Stimulated activated CD8-positive, alpha-beta memory T cell treated with anti-CD3 and anti-CD28 coated beads, Interleukin-7, amount 100 ng/mL, for 4 hours (primary cell): ENCODE data around the gene NPM1.

Source experiments
- DNase-seq, 2 donors: peaks; one replicate each; pipeline ENCODE4 v3.0.0-alpha.2; 2020; ENCODE audit warnings: low read depth in 2 of 2

Gene NPM1

DNA sequence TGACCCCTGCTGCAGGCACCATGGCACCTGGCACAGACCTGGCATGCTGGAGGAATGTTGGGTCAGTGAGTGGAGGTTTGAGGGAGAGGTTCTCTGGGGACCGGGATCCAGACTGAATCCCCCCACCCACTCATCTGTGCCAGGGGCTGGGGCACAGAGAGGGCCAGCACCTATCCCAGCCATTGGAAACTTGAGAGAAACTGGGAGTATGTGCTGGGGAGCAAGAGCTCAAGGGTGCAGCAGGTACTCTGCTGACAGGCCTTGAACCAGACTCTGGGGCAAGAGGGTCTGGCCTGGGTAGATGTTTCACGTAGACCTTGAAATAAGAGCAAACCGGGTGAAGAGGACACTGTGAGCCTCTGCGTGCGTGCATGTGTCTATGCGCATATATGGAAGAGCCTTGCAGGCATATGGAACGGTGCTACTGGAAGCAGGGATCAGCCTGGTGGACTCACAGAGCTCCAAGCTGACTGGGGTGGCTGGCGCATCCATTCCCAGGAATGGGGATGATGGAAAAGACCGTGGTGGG, 40.6 kb downstream of the NPM1 start:
- DNase-seq: no peak

DNA sequence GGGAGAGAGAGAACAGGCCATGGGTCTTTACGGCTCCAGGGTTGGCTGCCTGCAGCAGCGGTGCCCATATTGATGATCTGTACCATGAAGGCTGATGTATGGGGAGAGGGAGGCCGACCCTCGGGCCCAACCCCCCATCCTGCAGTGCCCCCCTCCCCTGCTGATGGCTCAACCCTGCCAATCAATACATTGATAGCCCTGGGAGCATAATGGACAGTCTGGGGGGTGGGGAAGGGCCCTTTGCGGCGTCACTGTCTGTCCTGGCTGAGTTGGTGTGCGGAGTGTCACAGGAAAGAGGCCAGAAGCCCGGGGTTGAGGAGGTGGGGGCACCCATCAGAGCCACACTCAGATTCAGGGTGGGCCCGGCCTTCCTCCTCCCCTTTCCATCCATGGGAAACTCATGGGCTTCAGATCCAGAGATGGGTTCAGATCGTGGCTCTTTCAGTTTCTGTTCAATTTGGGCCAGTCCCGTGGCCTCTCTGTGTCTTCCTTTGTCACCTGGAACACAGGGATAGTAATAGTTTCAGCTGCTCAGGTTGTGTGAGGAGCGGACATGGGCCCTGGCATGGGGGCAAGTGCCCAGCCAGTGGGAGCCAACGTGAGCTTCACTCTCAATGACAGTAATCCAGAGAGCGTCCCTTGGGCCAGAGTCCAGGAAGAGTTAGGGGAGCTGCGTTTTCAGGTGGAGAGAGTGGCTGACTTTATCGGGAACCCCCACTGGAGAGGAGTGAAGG, 41.3 kb downstream of the NPM1 start:
- no peak for DNase-seq

DNA sequence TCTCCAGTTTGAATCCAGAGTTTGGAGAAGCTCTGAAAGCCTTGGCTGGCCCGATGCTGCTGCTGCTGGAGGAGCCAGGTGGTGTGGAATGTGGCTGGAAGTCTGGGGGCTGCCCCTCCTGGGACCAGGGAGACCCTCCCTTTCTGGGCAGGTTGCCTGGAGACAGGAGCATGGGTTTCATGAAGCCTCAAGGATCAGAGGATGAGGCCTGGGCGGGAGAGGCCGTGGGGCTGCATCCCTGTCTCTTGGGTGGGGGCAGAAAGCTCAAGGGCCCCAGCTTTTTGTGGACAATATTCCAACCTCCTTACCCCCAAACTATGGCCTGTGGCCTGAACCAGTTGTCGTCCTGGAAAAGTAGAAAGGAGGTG, 41.9 kb downstream of the NPM1 start:
- no peak for DNase-seq

DNA sequence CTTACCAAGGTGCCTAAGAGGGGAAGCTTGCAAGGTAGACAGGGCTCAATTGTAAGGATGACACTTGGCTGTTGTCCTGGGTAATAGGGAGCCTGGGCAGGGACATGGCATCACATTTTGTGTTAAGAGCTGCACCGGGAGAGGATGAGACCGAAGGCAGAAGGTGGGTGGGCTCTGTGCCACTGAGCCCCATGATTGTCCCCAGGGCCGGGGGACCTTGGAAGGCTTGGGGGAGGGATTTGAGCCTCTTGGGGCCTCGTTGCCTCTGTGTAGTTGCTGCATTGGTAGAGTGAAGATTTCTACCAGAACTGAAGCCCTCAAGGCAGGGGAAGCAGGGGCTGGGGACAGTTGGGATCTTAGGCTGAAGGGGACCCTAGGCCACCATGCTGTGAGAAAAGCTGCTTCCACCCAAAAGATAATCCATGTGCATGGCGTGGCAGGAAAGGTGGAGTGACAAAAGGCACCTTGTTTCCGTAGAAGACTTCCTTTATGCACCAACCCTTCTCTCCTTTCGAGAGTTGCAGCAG, 43.7 kb downstream of the NPM1 start:
- no peak for DNase-seq

DNA sequence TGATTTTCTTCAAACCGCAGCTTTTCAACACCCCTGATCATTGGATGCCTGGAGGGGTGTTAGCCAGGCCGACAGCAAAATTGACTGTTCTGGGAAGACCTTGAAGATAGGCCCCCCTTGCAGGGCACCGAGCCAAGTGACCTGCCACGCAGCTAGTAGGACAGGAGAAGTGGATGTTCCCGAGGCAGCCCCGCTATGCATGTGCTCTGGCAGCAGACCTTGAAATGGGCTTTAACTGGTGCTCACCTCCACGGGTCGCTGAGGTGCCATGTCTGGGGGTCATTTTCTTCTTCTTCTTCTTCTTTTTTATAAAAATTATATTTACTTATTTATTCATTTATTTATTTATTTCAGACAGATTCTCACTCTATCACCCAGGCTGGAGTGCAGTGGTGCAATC, 44.4 kb downstream of the NPM1 start:
- DNase-seq: no peak

DNA sequence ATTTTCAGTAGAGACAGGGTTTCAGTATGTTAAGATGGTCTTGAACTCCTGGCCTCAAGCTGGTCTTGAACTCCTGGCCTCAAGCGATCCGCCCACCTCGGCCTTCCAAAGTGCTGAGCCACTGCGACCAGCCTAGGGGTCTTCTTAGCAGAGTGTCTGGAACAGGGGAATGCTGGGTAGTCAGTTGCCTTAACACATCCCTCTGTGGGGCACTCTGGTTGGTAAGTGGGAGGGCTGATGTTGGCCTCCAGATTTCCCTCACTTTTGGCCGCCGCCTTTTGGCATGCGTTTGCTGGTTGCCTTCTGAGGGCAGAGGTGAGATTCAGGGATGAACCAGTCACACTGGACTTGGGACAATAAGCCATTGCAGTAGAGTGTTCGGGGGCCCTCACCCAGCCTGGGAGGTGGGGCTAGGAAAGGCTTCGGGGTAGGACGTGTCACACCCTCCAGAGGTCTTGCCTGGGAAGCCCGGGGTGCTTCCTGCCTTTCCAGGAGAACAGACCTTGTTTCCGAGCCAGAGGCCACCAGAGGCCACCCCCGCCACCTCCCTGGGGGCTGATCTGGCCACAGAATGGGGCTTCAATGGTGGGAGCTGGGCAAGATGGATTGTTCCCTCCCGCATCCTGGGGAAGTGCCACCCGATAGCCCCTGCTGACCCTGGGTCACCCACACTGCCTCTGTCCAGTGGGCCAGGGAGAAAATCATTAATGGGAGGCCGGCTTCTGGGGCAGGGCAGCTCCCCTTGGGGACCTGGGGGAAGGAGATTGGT, 45.1 kb downstream of the NPM1 start:
- no peak for DNase-seq

DNA sequence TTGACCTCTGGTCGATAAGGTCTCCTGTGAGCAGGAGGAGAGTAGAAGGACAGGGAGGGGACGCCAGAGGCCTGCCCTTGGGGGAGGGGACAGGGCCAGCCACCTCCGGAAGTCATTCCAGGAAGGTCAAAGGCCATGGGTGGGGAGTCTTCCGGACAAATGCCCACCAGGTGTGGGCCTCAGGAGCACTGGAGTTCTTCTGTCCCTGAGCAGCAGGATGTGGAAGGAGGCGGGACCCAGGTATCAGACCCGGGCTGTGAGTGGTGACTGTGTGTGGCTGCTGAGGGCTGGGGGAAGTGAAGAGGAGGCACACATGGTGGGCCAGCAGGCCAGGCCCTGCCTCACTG, 45.7 kb downstream of the NPM1 start:
- DNase-seq: no peak

DNA sequence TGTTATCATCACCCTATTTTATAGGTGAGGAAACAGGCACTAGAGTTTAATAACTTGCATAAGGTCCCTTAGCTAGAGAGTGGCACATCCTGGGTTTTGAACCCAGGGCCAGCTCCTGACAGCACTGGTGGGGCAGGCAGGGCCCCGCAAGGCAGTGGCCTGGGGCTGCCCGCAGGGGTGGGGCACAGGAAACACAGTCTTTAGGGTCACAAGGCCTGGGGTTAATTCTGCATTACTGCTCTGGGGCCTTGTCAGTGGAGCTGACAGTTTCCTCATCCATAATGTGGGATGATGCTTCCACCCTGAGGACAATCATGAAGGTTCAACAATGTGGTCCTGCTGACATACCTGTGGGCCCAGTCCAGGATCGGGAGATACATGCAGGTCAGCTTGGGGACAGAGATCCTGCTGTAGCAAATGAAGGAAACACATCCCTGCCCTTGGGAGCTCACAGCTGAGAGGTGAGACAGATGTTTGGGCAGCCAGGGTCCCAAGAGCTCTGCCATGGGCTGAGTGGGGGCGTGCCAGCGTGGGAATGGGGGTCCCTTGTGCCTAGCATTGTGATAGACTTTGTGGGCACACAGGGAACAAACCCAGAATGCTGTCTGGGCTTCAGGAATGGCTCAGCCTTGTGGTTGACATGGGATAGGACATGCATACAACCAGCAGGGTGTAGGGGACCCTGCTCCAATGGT, 46.5 kb downstream of the NPM1 start:
- DNase-seq: no peak

DNA sequence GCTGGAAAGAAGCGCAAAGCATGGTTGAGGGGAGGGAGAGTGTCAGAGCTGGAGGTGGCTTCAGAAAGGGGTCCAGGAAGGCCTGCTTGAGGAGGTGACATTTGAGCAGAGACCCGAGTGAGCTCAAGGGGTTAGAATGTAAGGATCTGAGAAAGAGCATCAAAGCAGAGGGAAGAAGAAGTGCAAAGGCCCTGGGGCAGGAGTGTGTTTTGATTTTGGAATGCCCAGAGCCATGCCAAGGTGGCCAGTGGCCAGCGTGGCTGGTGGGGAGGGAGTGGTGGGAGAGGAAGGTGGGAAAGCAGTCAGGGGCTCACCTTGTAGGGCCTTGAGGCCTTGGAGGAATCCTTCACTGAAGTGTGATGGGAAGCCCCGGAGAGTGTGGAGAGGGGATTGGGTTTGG, 47.2 kb downstream of the NPM1 start:
- no peak for DNase-seq

DNA sequence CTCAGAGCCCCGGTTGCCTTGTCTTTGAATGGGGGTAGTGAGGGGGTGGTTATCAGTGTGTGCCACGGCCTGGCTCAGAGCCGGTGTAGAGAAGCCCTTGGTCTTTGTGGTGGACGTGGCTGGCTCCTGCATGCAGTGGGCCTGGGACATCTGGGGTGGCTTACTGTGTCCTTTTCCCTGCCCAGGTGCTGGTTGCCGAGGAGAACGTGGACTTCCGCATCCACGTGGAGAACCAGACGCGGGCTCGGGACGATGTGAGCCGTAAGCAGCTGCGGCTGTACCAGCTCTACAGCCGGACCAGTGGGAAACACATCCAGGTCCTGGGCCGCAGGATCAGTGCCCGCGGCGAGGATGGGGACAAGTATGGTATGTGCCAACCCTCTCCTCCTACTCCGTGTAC, 48.3 kb downstream of the NPM1 start:
- no peak for DNase-seq

DNA sequence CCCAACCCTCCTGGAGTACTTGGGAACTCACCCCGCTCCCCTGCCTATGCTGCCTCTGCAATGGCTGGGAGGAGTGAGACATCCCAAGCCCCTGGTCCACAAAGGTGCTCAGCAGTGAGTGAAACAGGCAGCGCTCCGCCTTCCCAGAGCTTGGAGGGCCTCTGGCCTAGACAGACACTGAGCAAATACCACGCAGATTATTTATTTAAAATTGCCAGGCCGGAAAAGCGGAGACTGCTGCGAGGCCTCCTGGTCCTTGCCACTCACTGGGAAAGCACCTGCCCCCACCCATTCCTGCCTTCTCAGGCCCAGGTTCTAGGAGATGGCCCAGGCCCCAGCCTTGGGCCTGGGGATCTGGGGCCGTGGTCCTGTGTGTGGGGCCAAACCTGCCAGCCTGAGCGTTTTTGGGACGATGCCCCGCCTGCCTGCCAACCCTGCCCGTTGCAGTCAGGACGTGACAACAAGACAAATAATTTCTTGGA, 49.2 kb downstream of the NPM1 start:
- DNase-seq: no peak

DNA sequence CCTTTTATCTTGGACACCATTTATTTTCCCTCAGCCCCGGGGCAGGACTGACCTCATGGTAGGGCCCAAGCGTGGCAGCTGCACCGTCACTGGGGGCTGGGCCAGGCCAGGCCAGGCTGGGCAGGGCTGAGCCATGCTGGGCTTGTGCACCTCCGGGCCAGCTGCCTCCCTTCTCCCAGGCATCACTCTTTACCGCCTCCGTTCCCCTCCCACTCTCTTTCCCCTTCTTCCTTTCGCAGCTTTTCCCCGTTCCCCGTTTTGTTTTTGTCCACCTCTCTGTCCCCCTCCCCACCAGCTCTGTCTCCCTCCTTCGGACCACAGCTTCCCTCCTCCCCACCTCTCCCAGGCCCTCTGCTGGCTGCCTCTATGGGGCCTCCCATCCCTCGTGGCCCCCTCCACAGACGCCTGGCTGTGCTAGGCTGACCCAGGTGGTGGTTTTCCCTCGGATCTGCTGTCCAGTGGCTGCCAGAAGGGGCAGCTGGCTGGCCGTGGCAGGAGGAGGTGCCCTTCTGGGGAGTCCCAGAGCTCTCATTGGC, 49.7 kb downstream of the NPM1 start:
- no peak for DNase-seq

DNA sequence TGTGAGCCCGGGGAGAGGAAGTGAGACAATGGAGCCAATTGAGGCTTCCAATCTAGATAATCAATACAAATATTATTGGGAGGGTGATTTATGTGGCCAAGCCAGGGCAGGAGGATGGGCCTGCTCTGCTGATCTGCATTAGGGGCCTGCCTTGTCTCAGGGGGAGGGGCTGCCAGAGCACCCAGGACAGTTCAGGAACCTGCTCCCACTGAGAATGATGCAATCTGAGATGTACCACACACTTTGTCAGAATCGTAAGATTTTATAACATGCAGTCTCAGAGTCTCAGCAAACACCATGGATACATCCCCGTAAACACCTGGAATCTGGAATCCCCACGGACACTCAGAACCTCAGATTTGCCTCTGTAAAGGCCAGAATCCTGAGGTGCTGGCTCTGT, 51.1 kb downstream of the NPM1 start:
- no peak for DNase-seq

DNA sequence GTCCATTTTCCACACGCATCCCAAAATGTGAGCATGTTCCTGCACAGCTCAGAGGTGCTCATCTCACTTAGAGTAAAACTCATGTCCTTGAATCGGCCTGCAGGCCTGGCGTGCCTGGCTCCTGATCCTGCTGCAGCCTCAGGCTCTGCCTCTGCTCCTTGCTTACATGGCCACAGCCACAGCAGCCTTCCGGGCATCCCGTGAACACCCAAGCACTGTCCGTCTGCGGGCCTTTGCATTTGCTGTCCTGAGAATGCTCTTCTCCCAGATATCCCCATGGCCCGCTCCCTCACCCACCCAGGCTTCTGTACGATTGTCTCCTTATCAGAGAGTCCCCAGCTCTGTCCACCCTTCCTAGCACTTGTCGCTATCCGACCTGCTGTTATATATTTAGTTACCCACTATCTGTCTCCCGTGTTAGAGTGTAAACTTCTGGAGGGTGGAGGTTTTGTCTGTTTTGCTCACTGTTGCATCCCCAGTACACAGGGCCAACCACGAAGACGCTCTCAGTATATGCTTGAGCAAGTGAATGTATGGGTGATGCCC, 53.7 kb downstream of the NPM1 start:
- no peak for DNase-seq

DNA sequence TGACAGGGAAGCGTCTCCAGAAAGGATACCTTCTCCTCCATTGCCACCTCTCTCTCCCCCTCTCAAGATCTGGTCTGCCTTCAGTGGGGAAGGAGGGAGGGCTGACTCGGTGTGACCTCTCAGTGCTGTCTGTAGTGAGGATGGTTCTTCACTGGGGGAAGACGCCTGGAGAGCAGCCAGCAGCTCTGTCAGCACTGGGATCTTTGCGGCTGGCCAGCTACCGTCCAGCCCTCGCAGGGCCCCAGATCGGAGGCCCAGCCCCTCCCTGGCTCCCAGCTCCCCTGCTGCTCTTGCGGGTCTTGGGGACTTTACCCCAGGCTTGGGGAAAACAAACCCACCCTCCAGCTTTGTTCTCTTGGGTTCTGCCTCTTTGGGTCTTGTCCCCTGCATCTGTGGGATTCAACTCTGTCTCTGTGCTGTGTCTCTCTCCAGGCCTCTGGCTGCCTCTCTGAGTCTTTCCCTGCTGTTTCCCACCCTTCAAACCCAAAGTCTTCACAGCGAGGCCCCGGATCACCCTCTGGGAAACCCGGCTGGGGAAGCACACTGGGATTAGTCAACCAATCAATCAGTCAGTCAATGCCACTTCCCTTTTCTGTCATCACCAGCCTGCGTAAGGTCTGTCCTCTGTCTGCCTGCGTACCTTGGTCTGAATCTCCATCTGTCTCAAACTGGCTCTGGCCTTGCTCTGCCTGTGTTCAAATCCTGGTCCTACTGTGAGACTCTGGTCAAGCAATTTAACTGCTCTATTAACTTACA, 54.8 kb downstream of the NPM1 start:
- no peak for DNase-seq

DNA sequence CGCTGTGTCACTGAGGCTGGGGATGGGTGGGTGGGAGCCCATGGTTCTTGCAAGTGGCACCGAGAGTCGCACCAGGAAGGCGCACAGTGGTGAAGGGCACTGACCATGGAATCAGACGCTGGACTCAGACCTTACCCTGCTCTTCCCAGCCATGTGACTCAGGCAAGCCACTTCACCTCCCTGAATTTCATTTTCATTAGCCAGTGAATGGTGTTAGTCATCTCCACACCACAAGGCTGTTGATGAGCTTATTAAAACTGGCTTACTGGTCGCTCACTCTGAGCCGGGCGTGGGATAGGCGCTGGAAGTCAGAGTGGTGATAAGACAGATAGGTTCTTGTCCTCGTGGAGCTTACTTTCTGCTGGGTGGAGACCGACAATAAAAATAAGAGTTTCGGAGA, 56.9 kb downstream of the NPM1 start:
- DNase-seq: no peak

DNA sequence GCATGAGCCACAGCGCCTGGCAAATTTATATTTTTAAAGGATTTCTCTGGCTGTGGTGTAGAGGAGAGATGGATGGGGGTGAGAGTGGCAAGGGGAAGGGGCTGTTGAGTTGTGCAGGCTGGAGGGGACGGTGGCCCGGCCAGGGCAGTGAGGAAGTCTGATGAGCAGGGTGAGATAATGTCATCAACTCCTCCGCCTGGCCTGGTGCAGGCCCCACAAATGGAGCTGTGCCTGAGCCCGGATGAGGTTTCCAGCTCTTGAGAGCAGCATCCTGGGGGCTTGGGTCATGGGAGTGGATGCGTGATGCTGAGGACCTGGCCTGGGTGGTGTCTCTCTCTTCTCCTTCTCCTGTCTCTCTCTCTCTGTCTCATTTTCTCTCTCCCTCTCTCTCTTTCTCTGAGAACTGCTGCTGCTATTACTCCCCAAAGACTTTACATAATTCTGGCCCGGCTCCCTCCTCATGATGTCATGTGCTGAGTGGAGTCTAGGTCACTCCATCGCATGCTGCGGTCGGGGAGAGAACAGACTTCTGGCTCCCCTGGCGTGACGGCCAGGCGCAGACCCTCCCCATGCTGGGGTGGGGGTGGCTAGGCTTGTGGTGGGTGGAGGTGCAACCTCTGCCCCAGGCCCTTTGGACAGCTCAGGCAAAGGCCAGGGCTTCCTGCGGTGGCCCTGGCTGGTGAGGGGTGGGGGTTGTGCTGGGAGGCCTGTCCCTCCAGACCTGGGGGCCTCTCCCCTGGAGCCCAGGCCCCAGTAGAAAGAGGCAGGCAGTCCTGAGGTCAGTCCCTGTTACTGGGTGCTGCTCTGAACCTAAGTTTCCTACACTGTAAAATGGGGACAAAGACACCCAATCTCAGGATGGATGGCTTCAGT, 58.2 kb downstream of the NPM1 start:
- DNase-seq: no peak

DNA sequence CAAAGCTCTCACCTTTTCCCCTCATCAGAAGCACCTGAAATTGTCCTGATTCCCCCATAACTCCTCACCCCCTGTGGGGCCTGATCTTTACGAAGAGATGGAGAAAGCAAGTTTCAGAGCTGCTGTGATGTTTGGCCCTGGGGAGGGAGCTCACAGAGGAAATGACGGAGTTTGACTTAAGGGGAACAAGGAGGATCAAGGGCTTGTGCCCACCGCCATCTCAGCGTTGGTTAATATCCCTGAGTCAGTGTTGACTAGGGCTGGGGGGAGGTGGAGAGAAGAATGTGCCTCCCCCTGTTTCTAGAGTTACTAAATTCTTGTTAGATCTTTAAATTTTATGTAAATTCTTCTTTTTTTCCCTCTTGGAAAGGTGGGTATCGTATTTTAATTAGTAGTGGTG, 59.6 kb downstream of the NPM1 start:
- DNase-seq: no peak

DNA sequence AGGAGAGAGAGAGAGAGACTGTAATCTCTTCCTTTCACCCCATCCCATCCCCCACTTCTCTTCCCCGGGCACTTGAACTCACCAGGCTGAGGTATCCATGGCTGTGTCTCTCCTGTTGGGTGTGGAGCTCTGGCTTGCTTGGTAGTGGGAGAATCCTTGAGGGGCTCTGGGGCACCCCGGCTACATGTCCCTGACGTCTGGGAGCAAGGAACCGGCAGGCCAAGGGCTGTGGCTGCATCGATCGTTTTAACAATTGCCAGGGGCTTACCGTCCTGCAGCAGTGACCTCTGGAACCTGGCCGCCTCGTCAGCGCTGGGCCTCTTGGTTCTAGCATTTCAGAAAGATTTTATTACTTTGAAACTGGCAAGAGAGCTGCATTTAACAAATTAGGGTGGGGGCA, 61.8 kb downstream of the NPM1 start:
- DNase-seq: no peak
